ENCODE data around the gene SLC22A17. TPM values are rescaled to one million over a fixed set of nuclear protein-coding genes. Genes with fewer than 3 reads are reported as not detected.

The SLC22A17 gene
- total and polyA plus RNA-seq, 2 of the 13 experiments (the other 11 are each of a cell fraction or from before 2014, with no cell fraction given) = 0.95 to 1.1 TPM

DNA sequence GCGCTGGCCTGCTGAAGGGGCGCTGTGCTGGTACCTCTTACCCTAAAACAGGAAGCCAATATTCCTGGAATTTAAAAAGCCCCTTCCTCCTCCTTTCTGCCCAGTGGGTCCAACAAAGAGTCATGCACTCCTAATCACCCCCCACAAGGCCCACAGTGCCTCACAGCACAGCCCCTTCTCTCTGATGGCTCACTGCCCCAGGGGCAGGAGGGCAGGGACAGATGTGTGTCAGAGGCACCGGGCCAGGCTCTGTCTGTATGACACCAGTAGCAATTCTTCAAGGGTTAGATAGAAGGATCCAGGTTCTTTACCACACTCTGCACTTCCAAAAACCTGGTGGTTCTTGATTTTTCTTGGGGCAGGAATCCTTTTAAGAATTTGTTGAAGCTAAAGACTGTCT, 46.4 kb upstream of the SLC22A17 start:
- WGBS (ENCODE audit: low lambda C conversion rate) = 64% methylated on average over 3 of the region's 3 CpGs
- no peaks in the 10 kb centered on the region for H3K9me3 ChIP-seq (ENCODE audit: low read length)
- no peak for FAIRE-seq
- H3K36me3 ChIP-seq (replicated peaks in 1 of 2; ENCODE audit: control insufficient read depth in 1 of 2, insufficient read depth in 2 of 2, low read length in 2 of 2) = no peaks in the 10 kb centered on the region
- H3K27me3 ChIP-seq (ENCODE audit: control insufficient read depth in 1 of 2, insufficient read depth in 2 of 2, low read length in 2 of 2) = peaks cover 28 to 78% of the 10 kb centered on the region in 2 experiments
- in situ Hi-C loops (cut with HindIII; ENCODE audit: extremely low pct_ligation_motif_present, low pct_unique_long_range_greater_than_20kb) (no loop called here), intact Hi-C loops (cut with micrococcal nuclease; ENCODE audit: unreplicated experiment) (no loop called here)
- no peak overlapping the region for H3K27ac ChIP-seq (ENCODE audit: extremely low read length, insufficient read depth, low read length)
- DNase-seq (ENCODE audit: low spot score) = no peak
- H3K4me2 ChIP-seq (ENCODE audit: low read depth, low read length) = no peak overlapping the region
- no peak overlapping the region for H3K4me3 ChIP-seq (replicated peaks in 1 of 3; ENCODE audit: insufficient read depth in 1 of 3, low read depth in 2 of 3, low read length in 3 of 3)
- no peaks in the 10 kb centered on the region for H3K4me1 ChIP-seq (ENCODE audit: insufficient read depth, low read length)
- H3K9ac ChIP-seq (ENCODE audit: insufficient read depth, low read depth, low read length) = no peak overlapping the region
- no peaks in the 10 kb centered on the region for H3K79me2 ChIP-seq (ENCODE audit: insufficient read depth, low read length)
- H2AFZ ChIP-seq (ENCODE audit: low read length) = no peak overlapping the region
- no peak for TF ChIP-seq PHF20 (CRISPR knock-in tag; IDR thresholded peaks at IDR 0.05)
- no peak for TF ChIP-seq SRSF9 (IDR thresholded peaks at IDR 0.05; ENCODE audit: borderline replicate concordance, insufficient read depth, low read depth, low read length, poor library complexity, severe bottlenecking)
- TF ChIP-seq, protein P1, sequence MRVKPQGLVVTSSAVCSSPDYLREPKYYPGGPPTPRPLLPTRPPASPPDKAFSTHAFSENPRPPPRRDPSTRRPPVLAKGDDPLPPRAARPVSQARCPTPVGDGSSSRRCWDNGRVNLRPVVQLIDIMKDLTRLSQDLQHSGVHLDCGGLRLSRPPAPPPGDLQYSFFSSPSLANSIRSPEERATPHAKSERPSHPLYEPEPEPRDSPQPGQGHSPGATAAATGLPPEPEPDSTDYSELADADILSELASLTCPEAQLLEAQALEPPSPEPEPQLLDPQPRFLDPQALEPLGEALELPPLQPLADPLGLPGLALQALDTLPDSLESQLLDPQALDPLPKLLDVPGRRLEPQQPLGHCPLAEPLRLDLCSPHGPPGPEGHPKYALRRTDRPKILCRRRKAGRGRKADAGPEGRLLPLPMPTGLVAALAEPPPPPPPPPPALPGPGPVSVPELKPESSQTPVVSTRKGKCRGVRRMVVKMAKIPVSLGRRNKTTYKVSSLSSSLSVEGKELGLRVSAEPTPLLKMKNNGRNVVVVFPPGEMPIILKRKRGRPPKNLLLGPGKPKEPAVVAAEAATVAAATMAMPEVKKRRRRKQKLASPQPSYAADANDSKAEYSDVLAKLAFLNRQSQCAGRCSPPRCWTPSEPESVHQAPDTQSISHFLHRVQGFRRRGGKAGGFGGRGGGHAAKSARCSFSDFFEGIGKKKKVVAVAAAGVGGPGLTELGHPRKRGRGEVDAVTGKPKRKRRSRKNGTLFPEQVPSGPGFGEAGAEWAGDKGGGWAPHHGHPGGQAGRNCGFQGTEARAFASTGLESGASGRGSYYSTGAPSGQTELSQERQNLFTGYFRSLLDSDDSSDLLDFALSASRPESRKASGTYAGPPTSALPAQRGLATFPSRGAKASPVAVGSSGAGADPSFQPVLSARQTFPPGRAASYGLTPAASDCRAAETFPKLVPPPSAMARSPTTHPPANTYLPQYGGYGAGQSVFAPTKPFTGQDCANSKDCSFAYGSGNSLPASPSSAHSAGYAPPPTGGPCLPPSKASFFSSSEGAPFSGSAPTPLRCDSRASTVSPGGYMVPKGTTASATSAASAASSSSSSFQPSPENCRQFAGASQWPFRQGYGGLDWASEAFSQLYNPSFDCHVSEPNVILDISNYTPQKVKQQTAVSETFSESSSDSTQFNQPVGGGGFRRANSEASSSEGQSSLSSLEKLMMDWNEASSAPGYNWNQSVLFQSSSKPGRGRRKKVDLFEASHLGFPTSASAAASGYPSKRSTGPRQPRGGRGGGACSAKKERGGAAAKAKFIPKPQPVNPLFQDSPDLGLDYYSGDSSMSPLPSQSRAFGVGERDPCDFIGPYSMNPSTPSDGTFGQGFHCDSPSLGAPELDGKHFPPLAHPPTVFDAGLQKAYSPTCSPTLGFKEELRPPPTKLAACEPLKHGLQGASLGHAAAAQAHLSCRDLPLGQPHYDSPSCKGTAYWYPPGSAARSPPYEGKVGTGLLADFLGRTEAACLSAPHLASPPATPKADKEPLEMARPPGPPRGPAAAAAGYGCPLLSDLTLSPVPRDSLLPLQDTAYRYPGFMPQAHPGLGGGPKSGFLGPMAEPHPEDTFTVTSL (CRISPR knock-in tag; IDR thresholded peaks at IDR 0.05; ENCODE audit: borderline replicate concordance) = no peak
- no peak for TF ChIP-seq ASH2L (IDR thresholded peaks at IDR 0.05; ENCODE audit: insufficient read length, low read depth, low read length)
- TF ChIP-seq TFE3 (CRISPR knock-in tag; IDR thresholded peaks at IDR 0.05) = no peak
- no peak for TF ChIP-seq HOXA3 (CRISPR knock-in tag; IDR thresholded peaks at IDR 0.05)
- TF ChIP-seq KAT7 (CRISPR knock-in tag; IDR thresholded peaks at IDR 0.05; ENCODE audit: borderline replicate concordance) = no peak
- TF ChIP-seq LBX2 (CRISPR knock-in tag; IDR thresholded peaks at IDR 0.05; ENCODE audit: borderline replicate concordance) = no peak
- TF ChIP-seq PHF21A (CRISPR knock-in tag; IDR thresholded peaks at IDR 0.05) = no peak
- ChIA-PET POLR2A (no interaction called here), CTCF (ENCODE audit: low intra/inter-chr PET ratio, low total read pairs) (no interaction called here)
- no TSS peak for BruUV-seq (replicated peaks)
- no peaks in the 10 kb centered on the region for H4K20me1 ChIP-seq (ENCODE audit: insufficient read depth, low read length)
- no peak for ATAC-seq
